ENCODE results near the gene GABBR2. TPM values are rescaled to one million over a fixed set of nuclear protein-coding genes. Genes with fewer than 3 reads are reported as not detected.
"Not testable (repeated sequence)": the region's sequence is repeated elsewhere in the genome, so short reads cannot be mapped to it uniquely, and the experiment has no call there.

GABBR2 gene
- total RNA-seq, 4 donors from 2014 or later: 0.32 to 1.7 TPM; not detected in 2

- no peak for DNase-seq (ENCODE audit: low spot score in 2 of 2)
- TF ChIP-seq EP300 (IDR thresholded peaks at IDR 0.05): no peak
- TF ChIP-seq POLR2A (IDR thresholded peaks at IDR 0.05): no peak
- TF ChIP-seq POLR2AphosphoS5 (IDR thresholded peaks at IDR 0.05): no peak
- Histone ChIP-seq H3K4me3 (no peak overlapping the region), H3K4me1 (no peaks in the 10 kb centered on the region), H3K9me3 (no peaks in the 10 kb centered on the region), H3K27me3 (peaks cover 11% of the 10 kb centered on the region), H3K27ac (no peak overlapping the region), H3K36me3 (no peaks in the 10 kb centered on the region)
- 64% methylated on average over 4 of the region's 4 CpGs for WGBS
Measured at GRCh38 chr9:98589102-98589501, 119.6 kb downstream of the GABBR2 start.

GRCh38 chr9:98584853-98585438 is 123.8 kb downstream of the GABBR2 start:
- not testable (repeated sequence) for H3K4me3 ChIP-seq; DNase-seq (ENCODE audit: low spot score in 2 of 2); H3K27ac ChIP-seq; H3K36me3 ChIP-seq; H3K4me1 ChIP-seq; H3K9me3 ChIP-seq
- H3K27me3 ChIP-seq: peaks cover 19% of the 10 kb centered on the region
- WGBS: 81% methylated on average over 9 of the region's 10 CpGs

GRCh38 chr9:98584059-98584458 is 124.7 kb downstream of the GABBR2 start:
- Histone ChIP-seq H3K36me3 (no peaks in the 10 kb centered on the region), H3K9me3 (no peaks in the 10 kb centered on the region), H3K4me1 (no peaks in the 10 kb centered on the region), H3K27ac (no peak overlapping the region), H3K27me3 (peaks cover 19% of the 10 kb centered on the region), H3K4me3 (no peak overlapping the region)
- TF ChIP-seq EP300 (IDR thresholded peaks at IDR 0.05) (no peak), POLR2AphosphoS5 (IDR thresholded peaks at IDR 0.05) (no peak), CTCF (IDR thresholded peaks at IDR 0.05) (no peak), POLR2A (IDR thresholded peaks at IDR 0.05) (no peak)
- DNase-seq (ENCODE audit: low spot score in 2 of 2): no peak
- 15% methylated on average over 1 of the region's 1 CpG for WGBS

- H3K9me3 ChIP-seq: no peaks in the 10 kb centered on the region
- no peak for TF ChIP-seq POLR2AphosphoS5 (IDR thresholded peaks at IDR 0.05)
- no peak for TF ChIP-seq EP300 (IDR thresholded peaks at IDR 0.05)
- no peak for TF ChIP-seq CTCF (IDR thresholded peaks at IDR 0.05)
- no peak for TF ChIP-seq POLR2A (IDR thresholded peaks at IDR 0.05)
- WGBS: 95% methylated on average over 3 of the region's 3 CpGs
- no peak overlapping the region for H3K27ac ChIP-seq
- H3K4me3 ChIP-seq: no peak overlapping the region
- H3K36me3 ChIP-seq: no peaks in the 10 kb centered on the region
- peaks cover 19% of the 10 kb centered on the region for H3K27me3 ChIP-seq
- no peaks in the 10 kb centered on the region for H3K4me1 ChIP-seq
- DNase-seq (ENCODE audit: low spot score in 2 of 2): no peak
Measured at GRCh38 chr9:98583417-98583816, 125.3 kb downstream of the GABBR2 start.

GRCh38 chr9:98580956-98581355 is 127.8 kb downstream of the GABBR2 start:
- no peak overlapping the region for H3K27ac ChIP-seq
- H3K4me3 ChIP-seq: no peak overlapping the region
- no peaks in the 10 kb centered on the region for H3K36me3 ChIP-seq
- DNase-seq (ENCODE audit: low spot score in 2 of 2): no peak
- no peaks in the 10 kb centered on the region for H3K9me3 ChIP-seq
- 74% methylated on average over 11 of the region's 11 CpGs for WGBS
- H3K27me3 ChIP-seq: peaks cover 26% of the 10 kb centered on the region
- TF ChIP-seq POLR2AphosphoS5 (IDR thresholded peaks at IDR 0.05) (no peak), CTCF (IDR thresholded peaks at IDR 0.05) (no peak), POLR2A (IDR thresholded peaks at IDR 0.05) (no peak), EP300 (IDR thresholded peaks at IDR 0.05) (no peak)
- H3K4me1 ChIP-seq: no peaks in the 10 kb centered on the region

- H3K36me3 ChIP-seq: no peaks in the 10 kb centered on the region
- peaks cover 22% of the 10 kb centered on the region for H3K27me3 ChIP-seq
- WGBS: 91% methylated on average over 2 of the region's 2 CpGs
- H3K4me1 ChIP-seq: no peaks in the 10 kb centered on the region
- no peak overlapping the region for H3K4me3 ChIP-seq
- no peak for DNase-seq (ENCODE audit: low spot score in 2 of 2)
- H3K27ac ChIP-seq: no peak overlapping the region
- no peaks in the 10 kb centered on the region for H3K9me3 ChIP-seq
- TF ChIP-seq POLR2AphosphoS5 (IDR thresholded peaks at IDR 0.05) (no peak), CTCF (IDR thresholded peaks at IDR 0.05) (no peak), POLR2A (IDR thresholded peaks at IDR 0.05) (no peak), EP300 (IDR thresholded peaks at IDR 0.05) (no peak)
Measured at GRCh38 chr9:98579700-98580099, 129.0 kb downstream of the GABBR2 start.

All from suprapubic skin (tissue), 4 donors.